H1 (cell line): ENCODE measurements around the gene ADORA1. TPM values are rescaled to one million over a fixed set of nuclear protein-coding genes. Genes with fewer than 3 reads are reported as not detected.

ENCODE experiments used
- CTCF ChIA-PET: fragments of 300-600 bp; sonication (Branson Sonifier 250); formaldehyde crosslinking; loops from one replicate; lab custom pipeline; 2021; ENCODE audit not compliant: partially characterized antibody; lab: Charles Lee
- POLR2A ChIA-PET: fragments of 300-600 bp; sonication (Branson Sonifier 250); formaldehyde crosslinking; loops from one replicate; lab custom pipeline; 2021; ENCODE audit warnings: inconsistent platforms; ENCODE audit not compliant: partially characterized antibody; lab: Charles Lee
- DNase-seq, 2 experiments: peaks; one replicate each; pipeline versions ENCODE4 v3.0.0 to v3.0.0-alpha.2; 2010 to 2022; ENCODE audit warnings: low spot score in 2 of 2, low read depth in 1 of 2, mixed read lengths in 1 of 2
- FAIRE-seq: peaks from 2 replicates; lab custom pipeline; 2011; peaks lifted over from hg19 to GRCh38; lab: Jason Lieb, UNC
- H2AFZ ChIP-seq: 2 replicates; pipeline ENCODE4 v1.8.1; 2012; ENCODE audit warnings: low read length, inconsistent platforms
- H2AK5ac ChIP-seq: 2 replicates; pipeline ENCODE4 v1.6.1; 2013; ENCODE audit warnings: low read depth, low read length
- H2BK120ac ChIP-seq: replicated peaks from 2 replicates; pipeline ENCODE3; 2013; ENCODE audit warnings: low read depth, low read length, inconsistent platforms
- H2BK12ac ChIP-seq: 2 replicates; pipeline ENCODE4 v1.6.1; 2013; ENCODE audit warnings: low read depth, low read length
- H2BK15ac ChIP-seq: 2 replicates; pipeline ENCODE4 v1.6.1; 2013; ENCODE audit warnings: low read length
- H2BK20ac ChIP-seq: 2 replicates; pipeline ENCODE4 v1.6.1; 2013; ENCODE audit warnings: low read length
- H2BK5ac ChIP-seq: 2 replicates; pipeline ENCODE4 v1.6.1; 2013; ENCODE audit warnings: low read depth, low read length
- H3K14ac ChIP-seq: 2 replicates; pipeline ENCODE4 v1.6.1; 2013; ENCODE audit warnings: inconsistent platforms; ENCODE audit not compliant: insufficient read length
- H3K18ac ChIP-seq: 2 replicates; pipeline ENCODE4 v1.6.1; 2013; ENCODE audit warnings: low read length; ENCODE audit errors: extremely low read depth
- H3K23ac ChIP-seq: 2 replicates; pipeline ENCODE4 v1.6.1; 2013; ENCODE audit warnings: inconsistent platforms; ENCODE audit not compliant: insufficient read length
- H3K23me2 ChIP-seq: 2 replicates; pipeline ENCODE4 v1.6.1; 2013; ENCODE audit warnings: low read depth, low read length
- H3K27ac ChIP-seq: 2 replicates; pipeline ENCODE4 v1.6.1; 2011; ENCODE audit warnings: low read depth, low read length, inconsistent platforms
- H3K27me3 ChIP-seq, 4 experiments: replicated peaks in 1 of 4; 1 replicate in 1 of 4; 2 replicates in 3 of 4; pipeline versions ENCODE4 v1.6.1 to v1.8.1; 2011 to 2013; ENCODE audit warnings: low read length in 3 of 4, mild to moderate bottlenecking in 3 of 4, inconsistent platforms in 2 of 4, mixed read lengths in 2 of 4, moderate library complexity in 1 of 4; ENCODE audit not compliant: control insufficient read depth in 3 of 4, insufficient read depth in 3 of 4; ENCODE audit errors: extremely low read depth in 1 of 4
- H3K36me3 ChIP-seq, 4 experiments: 2 replicates each; pipeline versions ENCODE4 v1.6.1 to v1.8.1; 2011 to 2013; ENCODE audit warnings: mild to moderate bottlenecking in 4 of 4, low read length in 3 of 4, moderate library complexity in 2 of 4, control low read depth in 1 of 4, inconsistent platforms in 1 of 4; ENCODE audit not compliant: insufficient read depth in 4 of 4, control insufficient read depth in 2 of 4
- H3K4ac ChIP-seq: replicated peaks from 2 replicates; pipeline ENCODE3; 2013; ENCODE audit warnings: low read length, low read depth, mixed read lengths, inconsistent platforms; ENCODE audit not compliant: insufficient read length
- H3K4me1 ChIP-seq, 4 experiments: replicated peaks in 1 of 4; 1 replicate in 1 of 4; 2 replicates in 3 of 4; pipeline versions ENCODE4 v1.6.1 to v1.8.1; 2011 to 2013; ENCODE audit warnings: low read length in 3 of 4, inconsistent platforms in 2 of 4, mixed read lengths in 1 of 4; ENCODE audit not compliant: insufficient read depth in 4 of 4, control insufficient read depth in 3 of 4
- H3K4me2 ChIP-seq, 2 experiments: 2 replicates each; pipeline versions ENCODE4 v1.6.1 to v1.8.1; 2011 to 2013; ENCODE audit warnings: low read depth in 2 of 2, low read length in 2 of 2, control low read depth in 1 of 2, inconsistent platforms in 1 of 2, mild to moderate bottlenecking in 1 of 2; ENCODE audit not compliant: insufficient read depth in 1 of 2
- H3K4me3 ChIP-seq, 4 experiments: fragments of 200-600, 300-600 bp in 1 of 4; sonication (generic), shearing (Covaris generic), sonication (Bioruptor Twin) in 1 of 4; 2 replicates each; pipeline versions ENCODE4 v1.5.1 to v1.8.1; 2011 to 2016; ENCODE audit warnings: low read length in 4 of 4, low read depth in 3 of 4, control low read depth in 2 of 4, inconsistent platforms in 2 of 4, mild to moderate bottlenecking in 2 of 4, mixed read lengths in 1 of 4, moderate library complexity in 1 of 4; ENCODE audit not compliant: insufficient read depth in 2 of 4; ENCODE audit errors: extremely low read depth in 1 of 4
- H3K56ac ChIP-seq: replicated peaks from 2 replicates; pipeline ENCODE3; 2013; ENCODE audit warnings: low read depth, mild to moderate bottlenecking, mixed read lengths, low read length, inconsistent platforms; ENCODE audit not compliant: insufficient read length
- H3K79me1 ChIP-seq: 2 replicates; pipeline ENCODE4 v1.6.1; 2013; ENCODE audit warnings: low read depth, low read length, control low read depth
- H3K79me2 ChIP-seq, 2 experiments: 2 replicates each; pipeline versions ENCODE4 v1.6.1 to v1.8.1; 2012 to 2013; ENCODE audit warnings: low read length in 2 of 2, mild to moderate bottlenecking in 2 of 2, inconsistent platforms in 1 of 2; ENCODE audit not compliant: insufficient read depth in 2 of 2, control insufficient read depth in 1 of 2
- H3K9ac ChIP-seq, 4 experiments: replicated peaks in 1 of 4; 1 replicate in 1 of 4; 2 replicates in 3 of 4; pipeline versions ENCODE4 v1.6.1 to v1.8.1; 2011 to 2013; ENCODE audit warnings: low read depth in 3 of 4, low read length in 3 of 4, control low read depth in 2 of 4, mild to moderate bottlenecking in 2 of 4, moderate library complexity in 2 of 4, inconsistent platforms in 1 of 4; ENCODE audit errors: extremely low read depth in 1 of 4
- H3K9me3 ChIP-seq, 2 experiments: 2 replicates each; pipeline versions ENCODE4 v1.6.1 to v1.8.1; 2012 to 2013; ENCODE audit warnings: mild to moderate bottlenecking in 2 of 2, moderate library complexity in 2 of 2, control low read depth in 1 of 2, inconsistent platforms in 1 of 2, low read depth in 1 of 2, low read length in 1 of 2, mixed read lengths in 1 of 2; ENCODE audit not compliant: insufficient read depth in 2 of 2
- H4K20me1 ChIP-seq, 2 experiments: replicated peaks in 1 of 2; 2 replicates each; pipeline versions ENCODE3 to v1.8.1; 2011 to 2013; ENCODE audit warnings: inconsistent platforms in 2 of 2, low read length in 2 of 2, mild to moderate bottlenecking in 1 of 2; ENCODE audit not compliant: insufficient read depth in 2 of 2, control insufficient read depth in 1 of 2
- H4K5ac ChIP-seq: 2 replicates; pipeline ENCODE4 v1.6.1; 2013; ENCODE audit warnings: low read length, low read depth, mixed read lengths, inconsistent platforms; ENCODE audit not compliant: insufficient read length
- H4K8ac ChIP-seq: 2 replicates; pipeline ENCODE4 v1.8.0; 2013; ENCODE audit warnings: mild to moderate bottlenecking, moderate library complexity, low read length, inconsistent platforms; ENCODE audit not compliant: insufficient read depth; ENCODE audit errors: extremely low read depth
- H4K91ac ChIP-seq: replicated peaks from 2 replicates; pipeline ENCODE3; 2013; ENCODE audit warnings: low read length, mixed read lengths, inconsistent platforms; ENCODE audit not compliant: insufficient read length
- CBX8 ChIP-seq: fragments of 300-800, 300-1000 bp; sonication (generic); IDR thresholded peaks from 2 replicates; pipeline ENCODE4 v1.7.1; 2016; ENCODE audit warnings: low read depth, low read length, borderline replicate concordance
- CREB1 ChIP-seq: IDR thresholded peaks from 2 replicates; pipeline ENCODE4 v1.6.1; 2012; ENCODE audit warnings: inconsistent platforms
- GABPA ChIP-seq: IDR thresholded peaks from 2 replicates; pipeline ENCODE4 v1.6.1; 2011; ENCODE audit warnings: mild to moderate bottlenecking, low read length, moderate library complexity, borderline replicate concordance; ENCODE audit not compliant: insufficient read depth
- JUND ChIP-seq: IDR thresholded peaks from 2 replicates; pipeline ENCODE4 v1.6.1; 2011; ENCODE audit warnings: mild to moderate bottlenecking, improper control_type of control experiment, low read length
- KDM4A ChIP-seq: IDR thresholded peaks from one replicate; pipeline ENCODE4 v1.7.1; 2012; ENCODE audit warnings: low read depth, mild to moderate bottlenecking, moderate library complexity, low read length, inconsistent platforms; ENCODE audit not compliant: severe bottlenecking
- polyA plus RNA-seq, 7 experiments: library from polyadenylated mRNA; depleted of rRNA in 3 of 7; stranded (reverse) in 5 of 7; unstranded in 2 of 7; fragments of >200 nt in 5 of 7; fragments of 200-250 nt in 2 of 7; gene quantifications; 1 replicate in 5 of 7; 2 replicates in 1 of 7; 4 replicates in 1 of 7; pipeline versions ENCODE4 v1.2.1 to v1.2.3, GENCODE V29; 2011 to 2013; ENCODE audit warnings: missing spikeins in 2 of 7, mixed read lengths in 2 of 7
- total RNA-seq: library from RNA; stranded (reverse); fragmentation: NEBNext Ultra II Directional; extraction: Animal tissue kit (Norgen Biotek cat#: 25700); gene quantifications from 2 replicates; pipeline ENCODE4 v1.2.1, GENCODE V29; 2021

The ADORA1 gene
- total and polyA plus RNA-seq, 2 of the 8 experiments (the other 6 are each of a cell fraction or from before 2014, with no cell fraction given) = 3.3 to 6.7 TPM

DNA sequence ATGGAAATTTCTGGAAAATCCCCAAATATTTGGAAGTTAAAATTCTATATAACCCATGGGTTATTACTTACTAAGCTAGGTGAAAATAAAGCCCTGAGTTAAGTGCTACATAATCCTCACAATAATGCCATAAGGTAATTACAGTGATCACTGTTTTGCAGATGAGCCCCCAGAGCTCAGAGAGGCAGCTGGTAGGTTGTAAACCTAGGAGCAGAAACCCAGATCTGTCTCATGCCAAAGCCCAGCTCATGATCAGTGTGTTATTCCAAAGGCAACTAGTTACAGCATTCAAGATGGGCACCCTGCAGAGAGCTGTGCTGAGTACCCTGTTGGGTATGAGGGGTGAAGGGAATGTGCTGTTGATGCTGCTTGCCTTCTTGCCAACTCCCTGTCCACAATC lies 31.0 kb upstream of the ADORA1 start:
- Histone ChIP-seq H3K14ac (no peak overlapping the region), H2BK5ac (no peak overlapping the region), H3K9ac (no peak overlapping the region), H4K20me1 (no peaks in the 10 kb centered on the region), H3K4me3 (no peak overlapping the region), H3K23me2 (no peaks in the 10 kb centered on the region), H3K4me1 (no peaks in the 10 kb centered on the region), H3K36me3 (no peaks in the 10 kb centered on the region), H3K79me2 (no peaks in the 10 kb centered on the region), H2BK20ac (no peak overlapping the region), H2AK5ac (no peak overlapping the region), H3K23ac (no peak overlapping the region)
- TF ChIP-seq KDM4A (no peak), CBX8 (no peak), JUND (no peak), GABPA (no peak), CREB1 (no peak)
- TF ChIP-seq, all 59 proteins: peak for 0
- CTCF ChIA-PET = interaction anchor here (1.4 to 8.3 kb wide), 7 partner anchors 11 to 120 kb away, joined by 4 to 89 read pairs (median 14); partner anchors contain the start of genes MYBPH and MYOG
- no peak overlapping the region for H3K4ac ChIP-seq
- peaks cover 3 to 16% of the 10 kb centered on the region in 2 experiments; a peak in 2 of 4 replicates for H3K9me3 ChIP-seq
- no peak overlapping the region for H3K18ac ChIP-seq
- H3K27ac ChIP-seq = no peak overlapping the region
- H3K4me2 ChIP-seq = no peak overlapping the region
- no peak overlapping the region for H4K91ac ChIP-seq
- H2BK12ac ChIP-seq = no peak overlapping the region
- H3K56ac ChIP-seq = no peak overlapping the region
- H2AFZ ChIP-seq = no peak overlapping the region
- H2BK15ac ChIP-seq = no peak overlapping the region
- H3K27me3 ChIP-seq = peaks cover 0 to 4% (median 0%) of the 10 kb centered on the region in 4 experiments; a peak in 1 of 7 replicates
- no peak overlapping the region for H4K5ac ChIP-seq
- H3K79me1 ChIP-seq = no peaks in the 10 kb centered on the region
- H2BK120ac ChIP-seq = no peak overlapping the region
- FAIRE-seq (no peak), DNase-seq (no peak)
- H4K8ac ChIP-seq = no peak overlapping the region
- POLR2A ChIA-PET = interaction anchor here (0.6 kb wide), 1 partner anchor 74 kb away, joined by 3 read pairs; no protein-coding TSS in a partner anchor
